Measurements from ENCODE around the gene PPIA.
"Not testable (repeated sequence)": the region's sequence is repeated elsewhere in the genome, so short reads cannot be mapped to it uniquely, and the experiment has no call there.

The PPIA gene

GRCh38 chr7:44764081-44764480 lies 32.4 kb upstream of the PPIA start:
- DNase-seq (ENCODE audit: low read depth): no peak

- no peak for DNase-seq (ENCODE audit: low read depth)
These were observed 31.6 kb upstream of the PPIA start for GRCh38 chr7:44764665-44765578.

GRCh38 chr7:44765579-44766415 lies 30.7 kb upstream of the PPIA start:
- no peak for DNase-seq (ENCODE audit: low read depth)

- DNase-seq (ENCODE audit: low read depth): no peak
These were observed 30.1 kb upstream of the PPIA start for GRCh38 chr7:44766416-44766801.

GRCh38 chr7:44767134-44767911 lies 29.2 kb upstream of the PPIA start:
- DNase-seq (ENCODE audit: low read depth): no peak

GRCh38 chr7:44767912-44768627 lies 28.4 kb upstream of the PPIA start:
- DNase-seq (ENCODE audit: low read depth): no peak

GRCh38 chr7:44768628-44769371 lies 27.7 kb upstream of the PPIA start:
- no peak for DNase-seq (ENCODE audit: low read depth)

- no peak for DNase-seq (ENCODE audit: low read depth)
These were observed 27.1 kb upstream of the PPIA start for GRCh38 chr7:44769376-44769775.

- peak; percentile 57 for DNase-seq (ENCODE audit: low read depth)
These were observed 26.6 kb upstream of the PPIA start for GRCh38 chr7:44769776-44770294.

GRCh38 chr7:44771358-44771757 lies 25.1 kb upstream of the PPIA start:
- DNase-seq (ENCODE audit: low read depth): no peak

GRCh38 chr7:44772440-44772839 lies 24.0 kb upstream of the PPIA start:
- no peak for DNase-seq (ENCODE audit: low read depth)

- DNase-seq (ENCODE audit: low read depth): no peak
These were observed 23.6 kb upstream of the PPIA start for GRCh38 chr7:44772867-44773266.

GRCh38 chr7:44774486-44774885 lies 22.0 kb upstream of the PPIA start:
- not testable (repeated sequence) for DNase-seq (ENCODE audit: low read depth)

GRCh38 chr7:44775383-44776107 lies 20.9 kb upstream of the PPIA start:
- no peak for DNase-seq (ENCODE audit: low read depth)

GRCh38 chr7:44776211-44776610 lies 20.3 kb upstream of the PPIA start:
- no peak for DNase-seq (ENCODE audit: low read depth)

- DNase-seq (ENCODE audit: low read depth): no peak
These were observed 14.0 kb upstream of the PPIA start for GRCh38 chr7:44782460-44782859.

GRCh38 chr7:44783407-44783806 lies 13.1 kb upstream of the PPIA start:
- DNase-seq (ENCODE audit: low read depth): no peak

- DNase-seq (ENCODE audit: low read depth): no peak
These were observed 12.1 kb upstream of the PPIA start for GRCh38 chr7:44784364-44784763.

- DNase-seq (ENCODE audit: low read depth): not testable (repeated sequence)
These were observed 11.3 kb upstream of the PPIA start for GRCh38 chr7:44785218-44785617.

GRCh38 chr7:44787041-44787440 lies 9.4 kb upstream of the PPIA start:
- DNase-seq (ENCODE audit: low read depth): no peak

Measured in HS-5 (cell line).